Karpas-422 (cell line): Measurements from ENCODE around the gene SPRED3. TPM values are rescaled to one million over a fixed set of nuclear protein-coding genes. Genes with fewer than 3 reads are reported as not detected.

ENCODE experiments used
- DNase-seq: peaks from one replicate; pipeline ENCODE4 v3.0.0-alpha.2; 2015
- H2AFZ ChIP-seq: fragments of 200-600 bp; sonication (generic); 2 replicates; pipeline ENCODE4 v1.6.1; 2014; ENCODE audit warnings: antibody characterized with exemption, low read length, mixed read lengths
- H3K27ac ChIP-seq: fragments of 200-600 bp; sonication (generic); 2 replicates; pipeline ENCODE4 v1.5.1; 2014; ENCODE audit warnings: mild to moderate bottlenecking, low read length, moderate library complexity
- H3K27me3 ChIP-seq: fragments of 200-600 bp; sonication (generic); 2 replicates; pipeline ENCODE4 v1.6.1; 2014; ENCODE audit warnings: low read length, mixed read lengths
- H3K36me3 ChIP-seq: fragments of 200-600 bp; sonication (generic); 2 replicates; pipeline ENCODE4 v1.6.1; 2014; ENCODE audit warnings: low read length, mixed read lengths; ENCODE audit not compliant: insufficient read depth
- H3K4me1 ChIP-seq: fragments of 200-600 bp; sonication (generic); 2 replicates; pipeline ENCODE4 v1.6.1; 2014; ENCODE audit warnings: mild to moderate bottlenecking, low read length, mixed read lengths
- H3K4me2 ChIP-seq: fragments of 200-600 bp; sonication (generic); 2 replicates; pipeline ENCODE4 v1.6.1; 2014; ENCODE audit warnings: low read length, low read depth, mild to moderate bottlenecking; ENCODE audit not compliant: poor library complexity, severe bottlenecking
- H3K4me3 ChIP-seq: fragments of 200-600 bp; sonication (generic); 2 replicates; pipeline ENCODE4 v1.5.1; 2014; ENCODE audit warnings: mild to moderate bottlenecking, antibody characterized with exemption, low read length, mixed read lengths
- H3K79me2 ChIP-seq: fragments of 200-600 bp; sonication (generic); 2 replicates; pipeline ENCODE4 v1.6.1; 2014; ENCODE audit warnings: mild to moderate bottlenecking, low read length, mixed read lengths
- H3K9ac ChIP-seq: fragments of 200-600 bp; sonication (generic); 2 replicates; pipeline ENCODE4 v1.6.0; 2014; ENCODE audit warnings: low read length
- H3K9me2 ChIP-seq: fragments of 200-600 bp; sonication (generic), shearing (Covaris generic); replicated peaks from 2 replicates; pipeline ENCODE4 v1.6.0; 2014; ENCODE audit warnings: mild to moderate bottlenecking, low read length, moderate library complexity; ENCODE audit not compliant: insufficient read depth
- H3K9me3 ChIP-seq: fragments of 300-700, 200-600 bp; sonication (generic); 2 replicates; pipeline ENCODE4 v1.6.1; 2014; ENCODE audit warnings: low read length, mixed read lengths
- H4K20me1 ChIP-seq: fragments of 200-600 bp; sonication (generic); 2 replicates; pipeline ENCODE4 v1.6.1; 2014; ENCODE audit warnings: mild to moderate bottlenecking, antibody characterized with exemption, low read length, low read depth; ENCODE audit not compliant: insufficient read depth
- total RNA-seq: library from RNA; depleted of rRNA; stranded (reverse); fragments of >200 nt; shearing (Covaris generic); gene quantifications from 2 replicates; pipeline ENCODE4 v1.2.3, GENCODE V29; 2014; ENCODE audit warnings: low replicate concordance

Gene SPRED3
- total RNA-seq, 1 experiment from 2014 or later: 0.11 TPM

DNA sequence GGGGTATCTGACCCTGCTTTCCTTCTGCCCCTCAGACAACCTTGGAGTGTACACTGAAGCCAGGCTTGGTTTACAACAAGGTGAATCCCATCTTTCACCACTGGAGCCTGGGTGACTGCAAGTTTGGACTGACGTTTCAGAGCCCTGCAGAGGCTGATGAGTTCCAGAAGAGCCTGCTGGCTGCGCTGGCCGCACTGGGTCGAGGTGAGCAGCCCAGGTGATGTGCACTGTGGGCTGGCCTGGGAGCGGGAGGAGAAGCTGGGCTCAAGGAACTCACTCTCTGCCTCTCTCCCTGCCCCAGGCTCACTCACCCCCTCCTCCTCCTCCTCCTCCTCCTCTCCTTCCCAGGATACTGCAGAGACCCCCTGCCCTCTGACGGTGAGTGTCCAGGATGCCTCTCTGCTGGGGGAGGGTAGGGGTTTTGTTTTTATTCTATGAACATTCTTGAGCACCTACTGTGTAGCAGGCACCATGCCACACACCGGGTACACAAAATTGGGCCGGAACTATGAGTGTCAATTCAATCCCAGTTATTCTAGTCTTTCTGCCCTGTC lies 3.5 kb downstream of the SPRED3 start:
- H3K27me3 ChIP-seq: no peaks in the 10 kb centered on the region
- H3K9me2 ChIP-seq: no peaks in the 10 kb centered on the region
- no peaks in the 10 kb centered on the region for H3K9me3 ChIP-seq
- H2AFZ ChIP-seq: no peak overlapping the region
- peaks cover 11% of the 10 kb centered on the region for H3K4me1 ChIP-seq
- no peak overlapping the region for H3K4me2 ChIP-seq
- H3K27ac ChIP-seq: no peak overlapping the region
- no peaks in the 10 kb centered on the region for H4K20me1 ChIP-seq
- no peak overlapping the region for H3K9ac ChIP-seq
- no peak overlapping the region for H3K4me3 ChIP-seq
- H3K36me3 ChIP-seq: no peaks in the 10 kb centered on the region
- no peaks in the 10 kb centered on the region for H3K79me2 ChIP-seq
- no peak for DNase-seq

GRCh38 chr19:38392707-38393308 lies 4.3 kb downstream of the SPRED3 start:
- Histone ChIP-seq H2AFZ (no peak overlapping the region), H3K36me3 (no peaks in the 10 kb centered on the region), H3K27ac (no peak overlapping the region), H3K4me1 (peaks cover 4% of the 10 kb centered on the region), H3K4me2 (no peak overlapping the region), H3K79me2 (no peaks in the 10 kb centered on the region), H4K20me1 (no peaks in the 10 kb centered on the region), H3K9ac (no peak overlapping the region), H3K4me3 (no peak overlapping the region), H3K9me2 (no peaks in the 10 kb centered on the region), H3K27me3 (no peaks in the 10 kb centered on the region), H3K9me3 (no peaks in the 10 kb centered on the region)
- no peak for DNase-seq

DNA sequence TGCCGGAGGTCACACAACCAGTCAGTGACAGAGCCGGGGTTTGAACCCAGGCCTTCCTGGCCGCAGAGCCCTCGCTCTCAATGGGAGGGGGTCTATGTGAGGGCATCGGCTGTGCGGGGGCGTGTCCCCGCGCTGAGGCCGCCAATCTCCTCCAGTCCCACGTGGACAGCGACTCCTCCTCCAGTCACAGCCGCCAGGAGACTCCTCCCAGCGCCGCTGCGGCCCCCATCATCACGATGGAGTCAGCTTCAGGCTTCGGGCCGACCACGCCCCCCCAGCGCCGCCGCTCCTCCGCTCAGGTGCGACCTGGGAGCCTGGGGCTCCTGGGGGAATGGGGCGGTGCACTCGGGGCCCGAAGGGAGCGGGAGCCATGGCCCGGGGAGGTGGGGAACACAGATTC lies 6.0 kb downstream of the SPRED3 start:
- Histone ChIP-seq H3K9ac (no peak overlapping the region), H3K4me3 (no peak overlapping the region)

DNA sequence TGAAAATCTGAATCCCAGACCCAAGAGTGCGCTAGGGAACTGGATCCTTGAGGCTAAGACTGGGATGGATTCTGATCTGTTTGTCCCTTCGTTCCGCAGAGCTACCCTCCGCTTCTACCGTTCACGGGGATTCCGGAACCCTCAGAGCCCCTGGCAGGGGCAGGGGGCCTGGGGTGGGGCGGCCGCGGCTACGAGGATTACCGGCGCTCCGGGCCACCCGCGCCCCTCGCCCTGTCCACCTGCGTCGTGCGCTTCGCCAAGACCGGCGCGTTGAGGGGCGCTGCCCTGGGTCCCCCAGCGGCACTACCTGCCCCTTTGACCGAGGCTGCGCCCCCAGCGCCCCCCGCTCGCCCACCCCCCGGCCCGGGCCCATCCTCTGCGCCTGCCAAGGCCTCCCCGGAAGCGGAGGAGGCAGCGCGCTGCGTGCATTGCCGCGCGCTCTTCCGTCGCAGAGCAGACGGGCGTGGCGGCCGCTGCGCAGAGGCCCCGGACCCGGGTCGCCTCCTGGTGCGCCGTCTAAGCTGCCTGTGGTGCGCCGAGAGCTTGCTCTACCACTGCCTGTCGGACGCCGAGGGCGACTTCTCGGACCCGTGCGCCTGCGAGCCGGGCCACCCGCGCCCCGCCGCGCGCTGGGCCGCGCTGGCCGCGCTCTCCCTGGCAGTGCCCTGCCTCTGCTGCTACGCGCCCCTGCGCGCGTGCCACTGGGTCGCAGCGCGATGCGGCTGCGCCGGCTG lies 7.1 kb downstream of the SPRED3 start:
- no peaks in the 10 kb centered on the region for H3K9me2 ChIP-seq

More for the DNA sequence above, 6.0 kb downstream of the SPRED3 start:
- Histone ChIP-seq H2AFZ (no peak overlapping the region), H3K4me2 (no peak overlapping the region), H3K9me3 (no peaks in the 10 kb centered on the region), H4K20me1 (no peaks in the 10 kb centered on the region), H3K27me3 (no peaks in the 10 kb centered on the region), H3K9me2 (no peaks in the 10 kb centered on the region), H3K27ac (no peak overlapping the region), H3K36me3 (no peaks in the 10 kb centered on the region), H3K79me2 (no peaks in the 10 kb centered on the region), H3K4me1 (no peaks in the 10 kb centered on the region)
- DNase-seq: no peak

DNA sequence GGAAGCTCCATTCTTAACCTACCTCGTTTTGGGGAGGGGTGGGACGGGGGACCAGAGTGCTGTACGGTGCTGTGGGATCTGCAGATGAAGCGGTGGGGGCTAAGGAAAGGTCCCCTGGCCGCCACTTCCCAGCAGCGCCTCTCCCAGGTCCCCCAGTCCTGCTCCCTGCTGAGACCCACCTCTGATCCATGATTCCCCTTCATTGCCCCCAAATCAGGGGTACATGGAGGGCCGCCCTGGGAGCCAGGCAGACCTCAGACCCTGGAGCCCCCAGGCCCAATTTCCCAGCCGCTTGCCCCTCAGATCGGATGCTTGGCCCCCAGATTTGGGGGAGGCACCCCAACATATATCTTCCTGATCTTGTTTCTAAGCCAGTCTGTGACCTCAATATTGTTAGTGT lies 10.6 kb downstream of the SPRED3 start:
- Histone ChIP-seq H3K4me3 (no peak overlapping the region), H3K27ac (no peak overlapping the region), H3K9me3 (no peaks in the 10 kb centered on the region), H3K36me3 (no peaks in the 10 kb centered on the region), H2AFZ (no peak overlapping the region), H4K20me1 (no peaks in the 10 kb centered on the region), H3K79me2 (no peaks in the 10 kb centered on the region), H3K9ac (no peak overlapping the region), H3K27me3 (no peaks in the 10 kb centered on the region), H3K4me1 (peaks cover 6% of the 10 kb centered on the region), H3K4me2 (no peak overlapping the region), H3K9me2 (no peaks in the 10 kb centered on the region)
- DNase-seq: no peak

More for the DNA sequence above, 7.1 kb downstream of the SPRED3 start:
- no peaks in the 10 kb centered on the region for H3K27me3 ChIP-seq
- no peaks in the 10 kb centered on the region for H3K9me3 ChIP-seq
- no peak overlapping the region for H3K4me3 ChIP-seq
- no peaks in the 10 kb centered on the region for H3K79me2 ChIP-seq
- no peaks in the 10 kb centered on the region for H3K36me3 ChIP-seq
- DNase-seq: no peak
- H3K4me1 ChIP-seq: no peaks in the 10 kb centered on the region
- no peak overlapping the region for H2AFZ ChIP-seq
- no peak overlapping the region for H3K4me2 ChIP-seq
- no peak overlapping the region for H3K9ac ChIP-seq
- no peaks in the 10 kb centered on the region for H4K20me1 ChIP-seq
- no peak overlapping the region for H3K27ac ChIP-seq

- Histone ChIP-seq H4K20me1 (no peaks in the 10 kb centered on the region), H3K4me2 (no peak overlapping the region), H3K4me3 (no peak overlapping the region), H3K27me3 (no peaks in the 10 kb centered on the region), H2AFZ (no peak overlapping the region), H3K9me3 (no peaks in the 10 kb centered on the region), H3K9me2 (no peaks in the 10 kb centered on the region), H3K36me3 (no peaks in the 10 kb centered on the region), H3K4me1 (peaks cover 8% of the 10 kb centered on the region), H3K79me2 (no peaks in the 10 kb centered on the region), H3K27ac (no peak overlapping the region), H3K9ac (no peak overlapping the region)
- no peak for DNase-seq
These were observed 11.0 kb downstream of the SPRED3 start for GRCh38 chr19:38399537-38399936.

DNA sequence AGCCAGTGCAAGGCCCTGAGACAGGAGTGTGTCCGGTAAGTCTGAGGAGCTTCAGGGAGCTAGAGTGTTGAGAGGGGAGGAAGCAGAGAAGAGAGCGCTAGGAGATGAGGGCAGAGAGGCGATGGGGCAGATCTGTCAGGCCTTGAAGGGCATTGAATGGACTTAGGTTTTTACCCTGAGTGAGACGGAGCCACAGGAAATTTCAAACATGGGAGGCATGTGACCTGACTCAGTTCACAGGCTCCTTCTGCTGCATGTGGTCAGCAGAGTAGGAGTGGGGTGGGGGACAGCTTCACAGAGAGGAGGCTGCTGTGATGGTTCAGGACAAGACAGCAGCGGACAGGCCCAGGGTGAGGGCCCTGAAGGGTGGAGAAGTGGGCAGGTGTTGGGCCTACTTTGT lies 11.9 kb downstream of the SPRED3 start:
- Histone ChIP-seq H4K20me1 (no peaks in the 10 kb centered on the region), H3K79me2 (no peaks in the 10 kb centered on the region), H3K36me3 (no peaks in the 10 kb centered on the region), H3K9ac (no peak overlapping the region), H3K9me2 (no peaks in the 10 kb centered on the region), H3K27me3 (no peaks in the 10 kb centered on the region), H3K4me2 (no peak overlapping the region), H3K4me3 (no peak overlapping the region), H2AFZ (no peak overlapping the region), H3K27ac (no peak overlapping the region), H3K9me3 (no peaks in the 10 kb centered on the region), H3K4me1 (peaks cover 8% of the 10 kb centered on the region)
- no peak for DNase-seq

DNA sequence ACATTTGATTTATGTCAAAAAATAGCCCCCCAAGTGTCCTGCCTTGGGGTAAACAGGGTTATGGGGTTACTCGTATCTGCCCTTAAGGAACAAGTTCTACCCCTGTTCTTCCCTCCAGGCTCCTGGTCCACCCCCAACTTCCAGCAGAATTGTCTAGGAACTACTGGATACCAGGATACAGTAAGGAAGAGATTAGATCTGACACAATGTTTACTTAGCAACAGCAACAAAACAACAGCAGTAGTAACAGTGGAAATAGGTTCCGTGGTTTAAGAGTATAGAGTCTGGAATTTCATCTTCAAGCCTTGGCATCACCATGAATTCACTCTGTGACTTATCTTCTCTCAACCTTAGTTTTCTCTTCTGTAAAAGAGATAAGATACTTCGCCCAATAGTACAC lies 12.7 kb downstream of the SPRED3 start:
- Histone ChIP-seq H3K27ac (no peak overlapping the region), H3K36me3 (no peaks in the 10 kb centered on the region), H3K4me1 (peaks cover 8% of the 10 kb centered on the region), H3K4me2 (no peak overlapping the region), H3K4me3 (no peak overlapping the region), H2AFZ (no peak overlapping the region), H3K9ac (no peak overlapping the region), H3K79me2 (no peaks in the 10 kb centered on the region), H4K20me1 (no peaks in the 10 kb centered on the region), H3K27me3 (no peaks in the 10 kb centered on the region), H3K9me2 (no peaks in the 10 kb centered on the region), H3K9me3 (no peaks in the 10 kb centered on the region)
- DNase-seq: no peak
